Kidney (tissue), 14 donors: ENCODE measurements around the gene CPHXL2. TPM values are rescaled to one million over a fixed set of nuclear protein-coding genes. Genes with fewer than 3 reads are reported as not detected.

ENCODE experiments used
- DNase-seq, 5 donors: peaks; one replicate each; pipeline ENCODE4 v3.0.0-alpha.2; 2013 to 2020
- FAIRE-seq: peaks from 2 replicates; lab custom pipeline; 2012; peaks lifted over from hg19 to GRCh38; lab: Jason Lieb, UNC
- H3K27ac ChIP-seq, 2 donors: one replicate each; pipeline ENCODE4 v1.7.0; 2013; ENCODE audit warnings: low read depth in 2 of 2, low read length in 2 of 2, inconsistent platforms in 1 of 2
- H3K27me3 ChIP-seq: one replicate; pipeline ENCODE4 v1.7.1; 2013; ENCODE audit warnings: low read length, inconsistent platforms; ENCODE audit not compliant: control insufficient read depth, insufficient read depth
- H3K36me3 ChIP-seq, 3 donors: one replicate each; pipeline versions ENCODE4 v1.7.0 to v1.7.1; 2013; ENCODE audit warnings: low read length in 3 of 3, control low read depth in 1 of 3, inconsistent platforms in 1 of 3; ENCODE audit not compliant: insufficient read depth in 3 of 3, control insufficient read depth in 2 of 3
- H3K4me1 ChIP-seq, 3 donors: one replicate each; pipeline versions ENCODE4 v1.7.0 to v1.7.1; 2013; ENCODE audit warnings: low read length in 3 of 3, inconsistent platforms in 1 of 3, low read depth in 1 of 3; ENCODE audit not compliant: control insufficient read depth in 2 of 3, insufficient read depth in 2 of 3
- H3K4me3 ChIP-seq, 3 donors: one replicate each; pipeline versions ENCODE4 v1.7.0 to v1.8.1; 2013; ENCODE audit warnings: low read length in 3 of 3, control low read depth in 1 of 3, inconsistent platforms in 1 of 3
- H3K9ac ChIP-seq, 3 donors: one replicate each; pipeline versions ENCODE4 v1.7.0 to v1.7.1; 2013; ENCODE audit warnings: low read length in 3 of 3, control low read depth in 1 of 3, inconsistent platforms in 1 of 3
- H3K9me3 ChIP-seq, 3 donors: one replicate each; pipeline versions ENCODE4 v1.7.0 to v1.7.1; 2013; ENCODE audit warnings: low read length in 3 of 3, control low read depth in 1 of 3, inconsistent platforms in 1 of 3; ENCODE audit not compliant: control insufficient read depth in 2 of 3, insufficient read depth in 1 of 3
- intact Hi-C: fragments of 100-400 bp; cut with DNase I; formaldehyde crosslinking; loops from one replicate; pipeline ENCODE4 v1.11.1; 2022
- polyA plus RNA-seq: library from polyadenylated mRNA; stranded (reverse); fragments of 350-450 nt; fragmentation: Illumina TruSeq; extraction: RNeasy Lipid Tissue Mini Kit (QIAGEN cat#74804); gene quantifications from one replicate; pipeline ENCODE4 v1.2.3, GENCODE V29; 2014; ENCODE audit warnings: low read depth, low replicate concordance; ENCODE audit not compliant: insufficient read depth
- total RNA-seq: library from RNA; stranded (reverse); fragmentation: NEBNext Ultra II Directional; extraction: Animal tissue kit (Norgen Biotek cat#: 25700); gene quantifications from one replicate; pipeline ENCODE4 v1.2.1, GENCODE V29; 2021
- TF ChIP-seq, protein P1 (sequence below): IDR thresholded peaks from 3 replicates; pipeline ENCODE4 v1.5.1; 2012; ENCODE audit warnings: mild to moderate bottlenecking, moderate library complexity, borderline replicate concordance; ENCODE audit not compliant: insufficient read depth; ENCODE audit errors: extremely low read depth
- donor health status: control.
- donor health status: control.
- donor health status: control.
- donor health status: control.
- donor health status: control.
- donor health status: DM: yes; HTN: yes; CAD: no.
- donor health status: Normal renal cell carcinoma (clear cell type).

Gene CPHXL2
- total and polyA plus RNA-seq, 2 donors from 2014 or later, result not detected

DNA sequence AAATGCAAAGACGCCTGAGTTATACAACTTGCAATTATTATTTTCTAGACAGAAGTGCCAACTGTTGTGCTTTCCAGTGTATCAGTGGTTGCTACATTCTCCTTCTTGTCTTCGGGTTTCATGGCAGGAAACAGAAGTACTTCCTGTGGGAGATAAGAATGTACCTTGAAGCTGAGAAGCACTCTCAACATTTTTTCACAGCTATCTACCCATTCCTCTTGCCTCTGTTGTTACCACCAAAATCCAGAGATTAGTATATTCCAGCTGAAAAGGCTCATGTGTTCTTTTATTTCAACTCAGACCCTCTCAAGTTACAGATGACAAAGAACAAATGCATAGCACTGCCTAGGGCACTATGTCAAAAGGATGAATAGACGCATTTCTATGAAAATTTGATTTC is 49.0 kb downstream of the CPHXL2 start:
- Histone ChIP-seq H3K4me3 (no peak overlapping the region), H3K27ac (no peak overlapping the region), H3K9ac (no peak overlapping the region), H3K4me1 (no peaks in the 10 kb centered on the region), H3K9me3 (no peaks in the 10 kb centered on the region), H3K36me3 (peaks cover 19 to 48% (median 45%) of the 10 kb centered on the region in 3 donors), H3K27me3 (no peaks in the 10 kb centered on the region)
- no peak for DNase-seq
- no peak for FAIRE-seq
- TF ChIP-seq, protein P1, sequence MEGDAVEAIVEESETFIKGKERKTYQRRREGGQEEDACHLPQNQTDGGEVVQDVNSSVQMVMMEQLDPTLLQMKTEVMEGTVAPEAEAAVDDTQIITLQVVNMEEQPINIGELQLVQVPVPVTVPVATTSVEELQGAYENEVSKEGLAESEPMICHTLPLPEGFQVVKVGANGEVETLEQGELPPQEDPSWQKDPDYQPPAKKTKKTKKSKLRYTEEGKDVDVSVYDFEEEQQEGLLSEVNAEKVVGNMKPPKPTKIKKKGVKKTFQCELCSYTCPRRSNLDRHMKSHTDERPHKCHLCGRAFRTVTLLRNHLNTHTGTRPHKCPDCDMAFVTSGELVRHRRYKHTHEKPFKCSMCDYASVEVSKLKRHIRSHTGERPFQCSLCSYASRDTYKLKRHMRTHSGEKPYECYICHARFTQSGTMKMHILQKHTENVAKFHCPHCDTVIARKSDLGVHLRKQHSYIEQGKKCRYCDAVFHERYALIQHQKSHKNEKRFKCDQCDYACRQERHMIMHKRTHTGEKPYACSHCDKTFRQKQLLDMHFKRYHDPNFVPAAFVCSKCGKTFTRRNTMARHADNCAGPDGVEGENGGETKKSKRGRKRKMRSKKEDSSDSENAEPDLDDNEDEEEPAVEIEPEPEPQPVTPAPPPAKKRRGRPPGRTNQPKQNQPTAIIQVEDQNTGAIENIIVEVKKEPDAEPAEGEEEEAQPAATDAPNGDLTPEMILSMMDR, result no peak
- intact Hi-C loops, result no loop called here

DNA sequence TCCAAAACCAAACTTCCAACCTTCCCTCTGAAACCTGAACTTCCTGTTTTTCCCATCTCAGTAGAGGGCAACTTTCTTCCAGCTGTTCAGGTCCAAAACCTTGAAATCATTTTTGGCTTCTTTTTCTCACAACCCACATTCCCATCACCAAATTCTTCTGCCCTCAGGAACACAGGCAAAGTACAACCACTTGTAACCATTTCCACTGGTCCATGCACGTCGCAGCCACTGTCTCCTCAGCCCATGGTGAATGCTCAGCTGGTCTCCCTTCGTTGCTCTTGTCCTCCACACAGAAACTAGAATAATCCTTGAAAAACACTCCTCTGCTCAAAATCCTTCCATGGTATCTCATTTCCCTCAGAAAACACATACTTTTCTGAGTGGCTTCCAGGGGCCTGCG is 50.0 kb downstream of the CPHXL2 start:
- no peaks in the 10 kb centered on the region for H3K27me3 ChIP-seq
- H3K4me3 ChIP-seq, result no peak overlapping the region
- H3K27ac ChIP-seq, result no peak overlapping the region
- no peaks in the 10 kb centered on the region for H3K9me3 ChIP-seq
- FAIRE-seq (no peak), DNase-seq (no peak)
- TF ChIP-seq, protein P1, result no peak
- H3K9ac ChIP-seq, result no peak overlapping the region
- intact Hi-C loops, result no loop called here
- H3K4me1 ChIP-seq, result peaks cover 0 to 6% (median 3%) of the 10 kb centered on the region in 3 donors
- H3K36me3 ChIP-seq, result peaks cover 19 to 44% (median 39%) of the 10 kb centered on the region in 3 donors

DNA sequence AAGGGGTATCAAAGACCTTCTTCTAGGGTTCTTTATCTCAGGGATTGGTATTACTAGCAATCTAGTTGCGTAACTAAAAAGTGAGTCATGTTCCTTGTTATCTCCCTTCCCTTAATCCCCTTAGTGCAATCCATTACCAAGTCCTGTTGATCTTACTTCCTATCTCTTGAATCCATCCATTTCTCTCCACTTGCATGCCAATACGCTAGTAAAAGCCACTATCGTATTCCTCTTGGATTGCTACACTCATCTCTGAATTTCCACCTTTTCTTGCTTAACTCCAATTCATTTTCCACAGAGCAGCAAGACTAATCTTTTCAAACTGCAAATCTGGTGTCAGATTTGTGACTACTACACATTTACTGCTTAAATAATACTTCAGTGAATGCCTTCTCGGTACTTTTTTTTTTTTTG is 51.9 kb downstream of the CPHXL2 start:
- TF ChIP-seq, protein P1, result no peak

More for the DNA sequence above, 51.9 kb downstream of the CPHXL2 start:
- no peak overlapping the region for H3K27ac ChIP-seq
- intact Hi-C loops, result no loop called here
- H3K27me3 ChIP-seq, result no peaks in the 10 kb centered on the region
- no peak for FAIRE-seq
- no peaks in the 10 kb centered on the region for H3K9me3 ChIP-seq
- H3K4me3 ChIP-seq, result no peak overlapping the region
- DNase-seq, result no peak
- H3K9ac ChIP-seq, result no peak overlapping the region
- H3K4me1 ChIP-seq, result peaks cover 0 to 6% (median 3%) of the 10 kb centered on the region in 3 donors
- peaks cover 14 to 35% (median 31%) of the 10 kb centered on the region in 3 donors for H3K36me3 ChIP-seq
